ENCODE data around the gene ATP5PO.

- TF ChIP-seq POLR2A (IDR thresholded peaks at IDR 0.05; ENCODE audit: low read length) (no peak), GATA1 (IDR thresholded peaks at IDR 0.05; ENCODE audit: low read depth, low read length) (no peak)
Measured at GRCh38 chr21:33940164-33940880, 24.7 kb upstream of the ATP5PO start.
